Keratinocyte (primary cell): ENCODE results near the gene LRRC4. TPM values are rescaled to one million over a fixed set of nuclear protein-coding genes. Genes with fewer than 3 reads are reported as not detected.

Experiments used
- DNase-seq: peaks from one replicate; pipeline ENCODE4 v3.0.0-alpha.2; 2011; ENCODE audit warnings: low read depth, missing footprints, low spot score
- FAIRE-seq: peaks from 2 replicates; lab custom pipeline; 2011; peaks lifted over from hg19 to GRCh38; lab: Jason Lieb, UNC
- H2AFZ ChIP-seq: 2 replicates; pipeline ENCODE4 v1.6.0; 2012; ENCODE audit warnings: low read length, control low read depth, inconsistent platforms; ENCODE audit not compliant: control insufficient read depth
- H3K27ac ChIP-seq: 2 replicates; pipeline ENCODE4 v1.5.1; 2011; ENCODE audit warnings: low read length; ENCODE audit not compliant: control insufficient read depth, insufficient read depth
- H3K27me3 ChIP-seq: 3 replicates; pipeline ENCODE4 v1.6.0; 2011; ENCODE audit warnings: low read length; ENCODE audit not compliant: control insufficient read depth, insufficient read depth; ENCODE audit errors: extremely low read depth
- H3K36me3 ChIP-seq, 2 experiments: 2 replicates in 1 of 2; 3 replicates in 1 of 2; pipeline ENCODE4 v1.5.1; 2011; ENCODE audit warnings: low read length in 2 of 2, mild to moderate bottlenecking in 1 of 2; ENCODE audit not compliant: control insufficient read depth in 2 of 2, insufficient read depth in 2 of 2; ENCODE audit errors: extremely low read depth in 1 of 2
- H3K4me1 ChIP-seq: 3 replicates; pipeline ENCODE4 v1.5.1; 2011; ENCODE audit warnings: low read length; ENCODE audit not compliant: control insufficient read depth, insufficient read depth; ENCODE audit errors: extremely low read depth
- H3K4me2 ChIP-seq: 3 replicates; pipeline ENCODE4 v1.6.0; 2011; ENCODE audit warnings: low read depth, low read length; ENCODE audit not compliant: control insufficient read depth, insufficient read depth; ENCODE audit errors: extremely low read depth
- H3K4me3 ChIP-seq, 3 experiments: fragments of 200-600 bp in 1 of 3; sonication (generic) in 1 of 3; 2 replicates in 2 of 3; 3 replicates in 1 of 3; pipeline ENCODE4 v1.5.1; 2011 to 2016; ENCODE audit warnings: low read length in 3 of 3, mild to moderate bottlenecking in 3 of 3, control low read depth in 2 of 3, inconsistent platforms in 1 of 3, low read depth in 1 of 3, mixed read lengths in 1 of 3, mixed run types in 1 of 3, moderate library complexity in 1 of 3; ENCODE audit not compliant: control insufficient read depth in 2 of 3, insufficient read depth in 2 of 3; ENCODE audit errors: extremely low read depth in 1 of 3
- H3K79me2 ChIP-seq: 2 replicates; pipeline ENCODE4 v1.6.0; 2012; ENCODE audit warnings: low read length; ENCODE audit not compliant: control insufficient read depth, insufficient read depth
- H3K9ac ChIP-seq: 3 replicates; pipeline ENCODE4 v1.6.0; 2011; ENCODE audit warnings: low read length; ENCODE audit not compliant: control insufficient read depth, insufficient read depth; ENCODE audit errors: extremely low read depth
- H3K9me1 ChIP-seq: 3 replicates; pipeline ENCODE4 v1.6.0; 2011; ENCODE audit warnings: low read length; ENCODE audit not compliant: control insufficient read depth, insufficient read depth; ENCODE audit errors: extremely low read depth
- H3K9me3 ChIP-seq: 2 replicates; pipeline ENCODE4 v1.5.1; 2012; ENCODE audit warnings: low read depth, low read length; ENCODE audit not compliant: control insufficient read depth
- H4K20me1 ChIP-seq: 3 replicates; pipeline ENCODE4 v1.6.0; 2011; ENCODE audit warnings: low read length; ENCODE audit not compliant: control insufficient read depth, insufficient read depth; ENCODE audit errors: extremely low read depth
- EZH2 ChIP-seq: IDR thresholded peaks from one replicate; pipeline ENCODE4 v1.6.1; 2012; ENCODE audit warnings: inconsistent platforms, mild to moderate bottlenecking, low read length, moderate library complexity
- dilution Hi-C: fragments of 300-500 bp; cut with MboI; formaldehyde crosslinking; loops from one replicate; pipeline ENCODE4 v1.7.0; 2020; ENCODE audit warnings: low sequenced_read_pairs; ENCODE audit not compliant: extremely low pct_ligation_motif_present
- polyA plus RNA-seq, 5 experiments: library from polyadenylated mRNA; depleted of rRNA in 3 of 5; stranded (reverse) in 3 of 5; stranded (forward) in 1 of 5; unstranded in 1 of 5; fragments of >200 nt; gene quantifications; 1 replicate in 1 of 5; 2 replicates in 3 of 5; 3 replicates in 1 of 5; pipeline versions ENCODE4 v1.2.1 to v1.2.3, GENCODE V29; 2011 to 2012; ENCODE audit warnings: missing spikeins in 2 of 5, low read depth in 1 of 5, low replicate concordance in 1 of 5
- TF ChIP-seq, protein P1 (sequence below), 3 experiments: IDR thresholded peaks in 1 of 3; conservative IDR thresholded peaks in 1 of 3; optimal IDR thresholded peaks in 1 of 3; 2 replicates in 2 of 3; 3 replicates in 1 of 3; pipeline versions ENCODE3 to v1.5.1; 2011; ENCODE audit warnings: low read length in 3 of 3, mild to moderate bottlenecking in 3 of 3, moderate library complexity in 2 of 3, control low read depth in 1 of 3, inconsistent platforms in 1 of 3; ENCODE audit not compliant: insufficient read depth in 2 of 3; ENCODE audit errors: extremely low read depth in 1 of 3

Gene LRRC4
- polyA plus RNA-seq, 1 donor (not counting 4 experiments of a cell fraction or from before 2014, with no cell fraction given), result 0.07 TPM

DNA sequence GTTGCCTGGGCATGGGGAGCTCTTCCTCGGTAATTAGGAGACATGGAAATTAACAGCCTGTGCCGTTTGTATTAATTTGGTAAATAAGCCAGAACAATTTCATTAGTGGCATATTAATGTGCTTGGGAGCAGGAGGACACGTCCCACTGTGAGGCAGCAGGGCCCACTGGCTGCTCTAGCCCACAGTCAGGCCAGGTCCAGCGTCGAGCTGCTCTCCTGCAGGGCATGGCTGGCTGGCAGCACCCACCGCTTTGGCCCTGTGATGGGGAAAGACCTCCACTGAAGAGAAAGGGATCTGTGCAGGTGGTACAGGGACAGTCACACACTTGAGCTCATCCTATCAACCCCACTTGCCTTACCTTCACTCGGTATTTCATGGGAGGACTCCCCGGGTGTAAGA is 37.5 kb upstream of the LRRC4 start:
- H4K20me1 ChIP-seq, result peaks cover 4% of the 10 kb centered on the region
- H3K79me2 ChIP-seq, result no peaks in the 10 kb centered on the region
- dilution Hi-C loops, result no loop called here

DNA sequence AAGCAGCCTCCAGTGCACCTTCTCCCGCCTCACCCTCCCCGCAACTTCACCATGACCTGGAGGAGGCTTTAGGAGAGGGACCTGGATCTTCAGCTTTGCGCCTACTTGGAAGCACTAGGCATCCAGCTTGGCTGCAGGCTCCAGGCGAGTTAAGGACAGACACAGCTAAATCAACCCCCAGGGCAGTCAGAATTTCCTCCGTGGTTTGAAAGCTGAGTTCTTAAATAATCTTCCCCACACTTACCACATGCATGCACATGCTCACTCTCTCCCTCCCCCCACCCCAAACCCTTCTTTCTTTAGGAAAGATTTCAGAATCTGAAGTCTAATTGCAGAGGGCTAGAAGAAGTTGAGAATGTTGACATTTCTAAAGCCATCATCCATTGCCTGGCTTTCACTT is 36.7 kb upstream of the LRRC4 start:
- dilution Hi-C loops, result no loop called here
- FAIRE-seq, result no peak
- no peaks in the 10 kb centered on the region for H3K4me1 ChIP-seq

More for the DNA sequence above, 37.5 kb upstream of the LRRC4 start:
- Histone ChIP-seq H3K9me1 (no peaks in the 10 kb centered on the region), H2AFZ (no peak overlapping the region), H3K9me3 (no peaks in the 10 kb centered on the region), H3K36me3 (peaks cover 8 to 14% of the 10 kb centered on the region in 2 experiments), H3K4me1 (no peaks in the 10 kb centered on the region), H3K9ac (no peak overlapping the region), H3K27ac (no peak overlapping the region), H3K27me3 (no peaks in the 10 kb centered on the region), H3K4me2 (no peak overlapping the region), H3K4me3 (no peak overlapping the region)
- DNase-seq (no peak), FAIRE-seq (no peak)
- TF ChIP-seq, protein P1, sequence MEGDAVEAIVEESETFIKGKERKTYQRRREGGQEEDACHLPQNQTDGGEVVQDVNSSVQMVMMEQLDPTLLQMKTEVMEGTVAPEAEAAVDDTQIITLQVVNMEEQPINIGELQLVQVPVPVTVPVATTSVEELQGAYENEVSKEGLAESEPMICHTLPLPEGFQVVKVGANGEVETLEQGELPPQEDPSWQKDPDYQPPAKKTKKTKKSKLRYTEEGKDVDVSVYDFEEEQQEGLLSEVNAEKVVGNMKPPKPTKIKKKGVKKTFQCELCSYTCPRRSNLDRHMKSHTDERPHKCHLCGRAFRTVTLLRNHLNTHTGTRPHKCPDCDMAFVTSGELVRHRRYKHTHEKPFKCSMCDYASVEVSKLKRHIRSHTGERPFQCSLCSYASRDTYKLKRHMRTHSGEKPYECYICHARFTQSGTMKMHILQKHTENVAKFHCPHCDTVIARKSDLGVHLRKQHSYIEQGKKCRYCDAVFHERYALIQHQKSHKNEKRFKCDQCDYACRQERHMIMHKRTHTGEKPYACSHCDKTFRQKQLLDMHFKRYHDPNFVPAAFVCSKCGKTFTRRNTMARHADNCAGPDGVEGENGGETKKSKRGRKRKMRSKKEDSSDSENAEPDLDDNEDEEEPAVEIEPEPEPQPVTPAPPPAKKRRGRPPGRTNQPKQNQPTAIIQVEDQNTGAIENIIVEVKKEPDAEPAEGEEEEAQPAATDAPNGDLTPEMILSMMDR (optimal IDR thresholded peaks at IDR 0.05 in 1 of 3, IDR thresholded peaks at IDR 0.05 in 1 of 3, conservative IDR thresholded peaks at IDR 0.05 in 1 of 3; ENCODE audit: extremely low read depth in 1 of 3, insufficient read depth in 2 of 3, low read length in 3 of 3), result no peak
- TF ChIP-seq EZH2, result no peak

More for the DNA sequence above, 36.7 kb upstream of the LRRC4 start:
- no peak for DNase-seq
- H3K79me2 ChIP-seq, result no peaks in the 10 kb centered on the region
- H2AFZ ChIP-seq, result no peak overlapping the region
- TF ChIP-seq, protein P1 (optimal IDR thresholded peaks at IDR 0.05 in 1 of 3, IDR thresholded peaks at IDR 0.05 in 1 of 3, conservative IDR thresholded peaks at IDR 0.05 in 1 of 3; ENCODE audit: extremely low read depth in 1 of 3, insufficient read depth in 2 of 3, low read length in 3 of 3), result no peak
- TF ChIP-seq EZH2, result no peak
- H3K36me3 ChIP-seq, result peaks cover 12 to 15% of the 10 kb centered on the region in 2 experiments
- H3K4me3 ChIP-seq, result no peak overlapping the region
- H4K20me1 ChIP-seq, result peaks cover 4% of the 10 kb centered on the region
- no peaks in the 10 kb centered on the region for H3K9me3 ChIP-seq
- H3K9ac ChIP-seq, result no peak overlapping the region
- no peaks in the 10 kb centered on the region for H3K27me3 ChIP-seq
- H3K27ac ChIP-seq, result no peak overlapping the region
- no peaks in the 10 kb centered on the region for H3K9me1 ChIP-seq
- no peak overlapping the region for H3K4me2 ChIP-seq
